Upper lobe of left lung (tissue), 4 donors: ENCODE data around the gene BLM.

Experiments
- CTCF ChIP-seq, 6 experiments: fragments of 450-650 bp in 4 of 6; fragments of 200-600 bp in 2 of 6; sonication (generic) in 2 of 6; IDR thresholded peaks; one replicate each; pipeline ENCODE4 v1.5.1; 2016 to 2019; ENCODE audit warnings: antibody characterized with exemption in 6 of 6
- POLR2A ChIP-seq, 4 donors: fragments of 450-650 bp; IDR thresholded peaks; one replicate each; pipeline ENCODE4 v1.5.1; 2016 to 2017; ENCODE audit warnings: antibody characterized with exemption in 4 of 4, mild to moderate bottlenecking in 2 of 4
- POLR2AphosphoS5 ChIP-seq, 2 donors: sonication (generic); formaldehyde crosslinking; IDR thresholded peaks; one replicate each; pipeline ENCODE4 v1.5.1; 2017; ENCODE audit warnings: antibody characterized with exemption in 2 of 2

- TF ChIP-seq CTCF (IDR thresholded peaks at IDR 0.05) (no peak), POLR2A (IDR thresholded peaks at IDR 0.05) (no peak), POLR2AphosphoS5 (IDR thresholded peaks at IDR 0.05) (no peak)
These were observed 42.7 kb upstream of the BLM start for GRCh38 chr15:90674476-90674875.
